HG02973 (cell line): Measurements from ENCODE around the gene IPO9.
A peak's percentile ranks its signal among the peaks of the same experiment; 100 is the strongest.

ENCODE experiments used
- ATAC-seq: cut with Tn5 transposase; IDR thresholded peaks from one replicate; pipeline ENCODE4 v1.9.1; 2021; ENCODE audit warnings: moderate library complexity; ENCODE audit not compliant: unreplicated experiment

Gene IPO9

DNA sequence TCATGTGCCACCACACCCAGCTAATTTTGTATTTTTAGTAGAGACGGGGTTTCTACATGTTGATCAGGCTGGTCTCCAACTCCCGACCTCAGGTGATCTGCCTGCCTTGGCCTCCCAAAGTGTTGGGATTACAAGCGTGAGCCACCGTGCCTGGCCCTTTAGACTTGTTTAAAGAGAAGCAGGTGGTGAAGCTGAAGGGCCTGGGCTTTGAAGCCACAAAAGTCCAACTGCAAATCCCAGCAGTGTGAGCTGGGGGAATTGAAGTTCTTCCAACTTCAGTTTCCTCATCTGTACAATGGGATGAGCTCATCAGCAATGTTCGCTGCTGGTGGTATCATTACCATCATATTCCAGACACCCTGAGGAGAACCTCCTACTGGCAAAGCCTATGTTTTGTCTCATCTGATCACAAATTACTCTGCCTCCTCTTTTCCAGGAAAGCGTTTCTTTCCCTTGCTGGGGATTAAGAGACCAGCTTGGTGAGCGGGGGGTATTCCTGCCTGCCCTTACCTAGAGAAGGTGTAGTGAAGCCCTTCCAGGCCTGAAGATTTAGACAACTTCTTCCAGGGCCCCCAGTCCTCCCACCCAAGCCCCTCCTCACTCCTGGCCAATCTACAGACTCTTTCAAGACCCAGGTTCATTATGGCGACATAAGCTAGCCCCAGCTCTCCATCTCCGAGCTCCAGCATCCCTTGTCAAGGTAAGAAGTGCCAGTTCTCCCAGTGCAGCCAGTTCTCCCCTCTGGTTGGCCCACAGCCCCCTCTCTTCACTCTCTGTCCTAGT, 57.3 kb downstream of the IPO9 start:
- no peak for ATAC-seq

- no peak for ATAC-seq
Observed at GRCh38 chr1:201887116-201887866, 58.3 kb downstream of the IPO9 start.

DNA sequence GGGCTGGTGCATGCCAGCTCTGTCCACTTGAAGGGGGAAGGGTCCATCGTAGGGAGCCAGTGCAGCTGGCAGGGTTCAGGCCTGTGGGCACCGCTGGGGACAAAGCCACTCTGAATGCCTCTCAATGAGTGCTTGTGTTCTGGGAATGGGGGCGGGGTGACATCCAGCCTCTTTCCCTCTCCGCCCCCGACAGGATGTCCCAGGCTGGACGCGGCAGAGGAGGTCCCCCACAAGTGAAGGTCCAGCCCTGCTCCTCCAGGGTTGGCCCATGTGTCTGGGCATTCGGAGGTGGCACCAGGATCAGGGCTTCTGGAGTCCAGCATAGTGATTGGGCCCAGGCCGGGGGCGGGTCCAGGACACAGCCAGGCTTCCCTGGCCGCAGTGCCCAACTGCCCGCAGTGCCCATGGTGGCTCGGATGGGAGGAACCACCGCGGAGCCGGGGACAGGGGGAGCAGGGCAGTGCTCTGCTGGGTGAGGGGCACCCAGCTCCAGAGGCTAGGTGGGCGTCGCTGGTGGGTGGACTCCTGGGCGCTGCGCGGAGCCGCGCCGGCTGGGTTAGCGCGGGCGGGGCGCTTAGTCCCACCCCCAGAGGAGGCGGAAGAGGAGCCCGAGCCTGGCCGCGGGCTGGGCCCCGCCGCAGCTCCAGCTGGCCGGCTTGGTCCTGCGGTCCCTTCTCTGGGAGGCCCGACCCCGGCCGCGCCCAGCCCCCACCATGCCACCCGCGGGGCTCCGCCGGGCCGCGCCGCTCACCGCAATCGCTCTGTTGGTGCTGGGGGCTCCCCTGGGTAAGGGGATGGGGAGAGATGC, 59.5 kb downstream of the IPO9 start, which contains the start of gene SHISA4:
Gene SHISA4, plus strand, starts transcription at position 617 of the 808 bp plus-strand sequence. Its CDS starts 97 bp downstream, at position 714.
- ATAC-seq = no peak

DNA sequence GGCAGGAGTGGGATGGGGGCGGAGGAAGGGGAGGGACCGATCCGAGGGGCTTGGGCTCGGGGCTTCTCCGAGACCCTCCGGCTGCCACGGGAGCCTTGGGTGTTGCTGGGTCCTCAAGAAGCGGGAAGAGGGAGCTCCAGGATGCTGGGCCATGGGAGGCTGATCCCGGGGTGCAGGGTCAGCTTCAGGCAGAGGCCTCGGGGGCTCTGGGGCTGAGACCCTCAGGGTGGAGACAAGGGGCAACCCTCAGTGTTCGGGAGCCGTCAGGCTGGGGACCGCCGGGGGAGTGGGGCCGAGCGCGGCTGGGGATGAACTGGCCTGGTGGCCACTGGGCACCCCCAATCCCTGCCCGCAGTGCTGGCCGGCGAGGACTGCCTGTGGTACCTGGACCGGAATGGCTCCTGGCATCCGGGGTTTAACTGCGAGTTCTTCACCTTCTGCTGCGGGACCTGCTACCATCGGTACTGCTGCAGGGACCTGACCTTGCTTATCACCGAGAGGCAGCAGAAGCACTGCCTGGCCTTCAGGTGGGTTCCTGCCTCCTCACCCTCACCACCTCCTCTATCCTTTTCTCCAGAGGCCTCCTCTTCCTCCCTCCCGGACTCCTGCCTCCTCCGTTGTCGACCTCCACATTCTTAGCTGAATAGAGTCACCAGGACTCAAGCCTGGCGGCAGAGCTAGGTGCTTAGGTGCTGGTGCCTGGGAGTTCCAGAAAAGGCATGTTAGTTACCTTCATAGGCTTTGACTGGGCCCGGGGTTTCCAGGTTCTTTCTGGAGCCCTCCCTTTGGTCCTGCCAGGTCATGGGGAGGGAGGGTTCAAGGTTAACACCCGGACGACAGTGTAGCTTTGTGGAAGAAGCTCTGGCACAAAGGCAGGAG, 60.4 kb downstream of the IPO9 start:
- ATAC-seq = no peak

- no peak for ATAC-seq
Observed at GRCh38 chr1:201890223-201890622, 61.3 kb downstream of the IPO9 start.

GRCh38 chr1:201890806-201891450, 62.0 kb downstream of the IPO9 start:
- no peak for ATAC-seq

GRCh38 chr1:201891451-201892045, 62.6 kb downstream of the IPO9 start:
- no peak for ATAC-seq

- no peak for ATAC-seq
Observed at GRCh38 chr1:201892211-201892610, 63.3 kb downstream of the IPO9 start.

- ATAC-seq = no peak
Observed at GRCh38 chr1:201893431-201893830, 64.5 kb downstream of the IPO9 start.

GRCh38 chr1:201894343-201895119, 65.6 kb downstream of the IPO9 start:
- ATAC-seq = no peak

GRCh38 chr1:201895120-201895665, 66.2 kb downstream of the IPO9 start:
- no peak for ATAC-seq

DNA sequence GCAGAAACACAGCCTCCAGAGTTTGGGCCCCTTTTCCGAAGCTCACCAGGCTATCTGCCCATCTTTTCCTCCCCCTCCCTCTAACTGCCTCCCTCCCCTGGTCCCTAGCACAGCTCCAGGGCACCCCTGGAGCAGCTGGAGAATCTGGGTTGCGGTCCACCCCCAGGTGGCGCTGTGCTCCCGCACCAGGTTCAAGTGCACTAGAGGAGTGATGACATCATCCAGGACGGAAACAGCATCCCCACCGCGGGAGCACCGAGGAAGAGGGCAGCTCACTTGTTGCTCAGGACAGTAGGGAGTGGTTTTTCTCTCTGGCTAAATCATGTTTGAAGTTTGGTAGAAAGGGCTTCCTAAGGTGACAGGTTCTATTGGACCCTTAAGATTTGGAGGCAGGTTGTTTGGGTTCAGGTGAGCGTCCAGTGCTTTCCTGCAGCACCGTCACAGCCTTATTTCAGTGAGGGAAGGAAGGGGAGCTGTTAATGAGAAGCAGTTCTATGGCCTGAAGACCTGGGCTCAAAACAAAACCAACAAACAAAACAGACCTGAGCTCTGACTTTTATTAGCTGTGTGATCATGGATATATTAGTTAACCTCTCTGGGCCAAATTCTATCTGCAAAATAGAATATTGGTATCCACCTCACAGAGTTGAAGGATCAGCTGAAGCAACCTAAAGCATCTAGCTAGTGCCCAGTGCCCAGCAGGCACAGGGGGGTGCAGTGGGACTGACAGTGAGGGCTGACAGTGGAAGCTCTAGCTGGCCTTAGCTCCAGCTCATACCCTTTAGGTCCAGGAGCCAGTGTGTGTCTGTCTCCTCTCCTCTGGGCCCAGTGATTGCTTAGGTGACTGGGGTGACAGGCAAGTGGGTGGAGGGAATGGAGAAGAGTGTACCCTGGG, 67.2 kb downstream of the IPO9 start:
- peak; percentile 75 for ATAC-seq

- ATAC-seq = no peak
Observed at GRCh38 chr1:201896951-201897391, 68.0 kb downstream of the IPO9 start.

DNA sequence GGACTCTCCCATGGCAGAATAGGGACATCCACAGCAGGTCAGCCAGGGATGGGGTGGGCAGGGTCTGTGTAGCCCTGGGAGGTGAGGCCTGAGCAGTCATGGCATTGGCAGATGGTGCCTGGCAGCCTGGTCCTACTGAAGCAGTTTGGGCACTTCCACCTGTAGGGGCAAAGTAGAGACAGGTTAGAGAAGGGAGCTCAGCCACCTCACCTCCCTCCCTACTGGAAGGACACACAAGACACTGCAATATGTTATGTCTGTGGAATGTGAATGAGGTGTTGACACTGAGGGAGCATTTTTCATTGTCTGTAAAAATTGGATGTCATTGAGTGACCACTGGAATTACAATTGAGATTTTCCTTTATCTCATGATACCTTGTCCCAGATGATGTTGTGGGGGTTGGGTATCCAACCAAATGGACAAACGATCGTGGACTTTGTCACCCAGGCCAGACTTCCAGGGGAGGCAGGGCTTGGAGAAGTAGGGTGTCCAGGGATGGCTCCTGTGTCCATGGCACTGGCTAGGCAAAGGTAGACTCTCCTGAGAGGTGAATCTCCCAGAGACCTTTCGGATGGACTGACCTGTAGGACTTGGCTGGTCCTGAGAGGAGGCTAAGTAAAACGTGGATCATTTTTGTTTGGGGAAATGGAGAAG, 69.4 kb downstream of the IPO9 start:
- no peak for ATAC-seq

DNA sequence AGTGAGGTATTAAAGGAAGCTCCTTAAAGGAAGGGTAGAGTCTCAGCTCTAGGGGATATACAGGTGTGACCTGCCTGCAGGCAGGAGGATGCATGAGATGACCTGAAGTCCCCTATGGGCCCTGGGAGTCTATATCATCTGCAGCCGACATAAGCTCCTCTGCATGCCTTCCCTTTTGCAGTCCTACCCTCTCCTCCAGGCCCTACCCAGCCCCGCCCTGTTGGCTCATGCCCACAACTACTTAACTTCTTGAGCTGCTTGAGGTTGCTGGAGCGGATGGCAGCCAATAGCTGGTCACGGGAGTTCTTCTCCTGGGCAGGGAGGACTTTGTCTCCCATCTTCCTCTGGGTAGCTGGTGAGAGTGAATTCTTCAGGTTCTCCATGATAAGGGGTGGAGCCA, 70.0 kb downstream of the IPO9 start:
- no peak for ATAC-seq

GRCh38 chr1:201899683-201900429, 70.9 kb downstream of the IPO9 start:
- ATAC-seq = no peak
